GM23338 (cell line): ENCODE measurements around the gene STK24. TPM values are rescaled to one million over a fixed set of nuclear protein-coding genes. Genes with fewer than 3 reads are reported as not detected.

ENCODE experiments used
- ATAC-seq: fragments of 200-7000 bp; cut with Tn5 transposase; 3 replicates; pipeline ENCODE4 v1.9.1; 2020
- DNase-seq: peaks from one replicate; pipeline ENCODE4 v3.0.0-alpha.2; 2015; ENCODE audit warnings: low spot score
- H2AFZ ChIP-seq: fragments of 200-600 bp; sonication (generic); 2 replicates; pipeline ENCODE4 v1.8.0; 2016; ENCODE audit warnings: antibody characterized with exemption, mild to moderate bottlenecking, moderate library complexity
- H3F3A ChIP-seq: fragments of 200-600 bp; sonication (generic); replicated peaks from 2 replicates; pipeline ENCODE4 v1.8.0; 2017; ENCODE audit warnings: antibody characterized with exemption, mixed run types, low read depth
- H3K27ac ChIP-seq: fragments of 200-600 bp; sonication (generic); 2 replicates; pipeline ENCODE4 v1.6.1; 2016; ENCODE audit warnings: low read depth
- H3K27me3 ChIP-seq: fragments of 200-600 bp; sonication (generic); 2 replicates; pipeline ENCODE4 v1.8.0; 2016; ENCODE audit warnings: mild to moderate bottlenecking, mixed run types, moderate library complexity; ENCODE audit not compliant: insufficient read depth
- H3K36me3 ChIP-seq: fragments of 200-600 bp; sonication (generic); 2 replicates; pipeline ENCODE4 v1.8.0; 2016; ENCODE audit warnings: mild to moderate bottlenecking; ENCODE audit not compliant: insufficient read depth
- H3K4me1 ChIP-seq: fragments of 200-600 bp; sonication (generic); 2 replicates; pipeline ENCODE4 v1.8.0; 2016; ENCODE audit warnings: mild to moderate bottlenecking, moderate library complexity; ENCODE audit not compliant: insufficient read depth
- H3K4me2 ChIP-seq: fragments of 200-600 bp; sonication (generic); 2 replicates; pipeline ENCODE4 v1.7.1; 2017; ENCODE audit warnings: mixed run types
- H3K4me3 ChIP-seq: fragments of 200-600 bp; sonication (generic); 2 replicates; pipeline ENCODE4 v1.6.1; 2016; ENCODE audit warnings: mixed run types
- H3K79me2 ChIP-seq: fragments of 200-600 bp; sonication (generic); replicated peaks from 2 replicates; pipeline ENCODE4 v1.8.0; 2017; ENCODE audit warnings: mild to moderate bottlenecking; ENCODE audit not compliant: insufficient read depth
- H3K9me2 ChIP-seq: fragments of 200-600 bp; sonication (generic); 2 replicates; pipeline ENCODE4 v1.8.0; 2017; ENCODE audit not compliant: insufficient read depth
- H4K20me1 ChIP-seq: fragments of 200-600 bp; sonication (generic); replicated peaks from 2 replicates; pipeline ENCODE4 v1.8.0; 2017; ENCODE audit warnings: mild to moderate bottlenecking; ENCODE audit not compliant: insufficient read depth
- H3K27ac Mint-ChIP-seq: 2 replicates; pipeline ENCODE4 v1.8.0; 2020; ENCODE audit warnings: inconsistent platforms, mild to moderate bottlenecking, moderate library complexity, mixed read lengths
- H3K27me3 Mint-ChIP-seq: 3 replicates; pipeline ENCODE4 v1.8.0; 2022; ENCODE audit warnings: low read depth, mild to moderate bottlenecking, moderate library complexity, mixed read lengths, inconsistent platforms; ENCODE audit not compliant: insufficient read depth, poor library complexity
- H3K36me3 Mint-ChIP-seq: 3 replicates; pipeline ENCODE4 v1.8.0; 2021; ENCODE audit warnings: low read depth, mild to moderate bottlenecking, inconsistent platforms, moderate library complexity, mixed read lengths
- H3K4me1 Mint-ChIP-seq: 3 replicates; pipeline ENCODE4 v1.8.0; 2020; ENCODE audit warnings: mild to moderate bottlenecking, inconsistent platforms, mixed read lengths
- H3K4me3 Mint-ChIP-seq: 3 replicates; pipeline ENCODE4 v1.8.0; 2021; ENCODE audit warnings: moderate library complexity, mild to moderate bottlenecking, inconsistent platforms, mixed read lengths
- H3K9me3 Mint-ChIP-seq: 3 replicates; pipeline ENCODE4 v1.8.0; 2020; ENCODE audit warnings: moderate library complexity, mild to moderate bottlenecking, inconsistent platforms, mixed read lengths
- CTCF ChIP-seq, 2 experiments: fragments of 200-600 bp in 1 of 2; sonication (generic) in 1 of 2; conservative IDR thresholded peaks; 2 replicates each; pipeline versions ENCODE4 v1.5.1 to v1.6.1; 2016 to 2017; ENCODE audit warnings: antibody characterized with exemption in 2 of 2, low read depth in 2 of 2, mild to moderate bottlenecking in 2 of 2, moderate library complexity in 1 of 2
- REST ChIP-seq: IDR thresholded peaks from one replicate; pipeline ENCODE4 v1.6.1; 2018; ENCODE audit warnings: antibody characterized with exemption; ENCODE audit not compliant: unreplicated experiment
- STAT1 ChIP-seq: IDR thresholded peaks from one replicate; pipeline ENCODE4 v1.6.1; 2016; ENCODE audit warnings: antibody characterized with exemption; ENCODE audit not compliant: unreplicated experiment
- polyA plus RNA-seq: library from polyadenylated mRNA; unstranded; fragments of >200 nt; fragmentation: Nextera tagmentation; extraction: Ambion mirVana; gene quantifications from 2 replicates; pipeline ENCODE4 v1.2.1, GENCODE V29; 2016
- total RNA-seq: library from RNA; depleted of rRNA; stranded (reverse); fragments of >200 nt; shearing (Covaris generic); gene quantifications from 2 replicates; pipeline ENCODE4 v1.2.3, GENCODE V29; 2014

STK24 gene
- total and polyA plus RNA-seq, 2 experiments from 2014 or later, result 56.5 to 144 TPM

- H4K20me1 ChIP-seq, result peaks cover 74% of the 10 kb centered on the region
- DNase-seq (no peak), ATAC-seq (no peak)
- H3K9me2 ChIP-seq, result no peaks in the 10 kb centered on the region
- Mint-ChIP-seq H3K4me3 (no peak overlapping the region), H3K36me3 (peaks cover 10% of the 10 kb centered on the region; the same call in 2 of the 3 replicates), H3K27ac (no peak overlapping the region), H3K4me1 (peaks cover 73% of the 10 kb centered on the region), H3K9me3 (no peaks in the 10 kb centered on the region), H3K27me3 (peaks cover 4% of the 10 kb centered on the region)
- TF ChIP-seq STAT1, result no peak
- no peak overlapping the region for H3K27ac ChIP-seq
- no peaks in the 10 kb centered on the region for H3F3A ChIP-seq
- H3K4me1 ChIP-seq, result peaks cover 37% of the 10 kb centered on the region
- no peaks in the 10 kb centered on the region for H3K27me3 ChIP-seq
- peaks cover 98% of the 10 kb centered on the region for H3K79me2 ChIP-seq
- no peak overlapping the region for H3K4me3 ChIP-seq
- no peak overlapping the region for H3K4me2 ChIP-seq
- H2AFZ ChIP-seq, result no peak overlapping the region
- H3K36me3 ChIP-seq, result no peaks in the 10 kb centered on the region
Measured at GRCh38 chr13:98519976-98520375, 56.9 kb downstream of the STK24 start.

- Mint-ChIP-seq H3K9me3 (no peaks in the 10 kb centered on the region), H3K36me3 (peaks cover 10% of the 10 kb centered on the region; the same call in 2 of the 3 replicates), H3K4me3 (no peak overlapping the region)
Measured at GRCh38 chr13:98517576-98518310, 59.2 kb downstream of the STK24 start.

More at GRCh38 chr13:98517576-98518310, 59.2 kb downstream of the STK24 start:
- Histone ChIP-seq H4K20me1 (peaks cover 59% of the 10 kb centered on the region), H2AFZ (no peak overlapping the region), H3K79me2 (peaks cover 97% of the 10 kb centered on the region), H3K36me3 (no peaks in the 10 kb centered on the region), H3K4me2 (no peak overlapping the region), H3K4me3 (no peak overlapping the region), H3K27ac (no peak overlapping the region), H3K27me3 (no peaks in the 10 kb centered on the region), H3K9me2 (no peaks in the 10 kb centered on the region), H3K4me1 (peaks cover 24% of the 10 kb centered on the region), H3F3A (no peaks in the 10 kb centered on the region)
- DNase-seq (no peak), ATAC-seq (no peak)
- no peak overlapping the region for H3K27ac Mint-ChIP-seq
- no peak for TF ChIP-seq CTCF (conservative IDR thresholded peaks at IDR 0.05; ENCODE audit: low read depth in 2 of 2)
- TF ChIP-seq REST, result no peak
- no peaks in the 10 kb centered on the region for H3K27me3 Mint-ChIP-seq
- H3K4me1 Mint-ChIP-seq, result peaks cover 53% of the 10 kb centered on the region
